Upper lobe of right lung (tissue), 1 donor: ENCODE measurements around the gene FA2H. TPM values are rescaled to one million over a fixed set of nuclear protein-coding genes. Genes with fewer than 3 reads are reported as not detected.

Source experiments
- ATAC-seq: fragments of 200-7000 bp; cut with Tn5 transposase; one replicate; pipeline ENCODE4 v1.9.1; 2020; ENCODE audit warnings: mild to moderate bottlenecking, moderate library complexity
- DNase-seq: peaks from one replicate; pipeline ENCODE4 v3.0.0-alpha.2; 2020
- H3K27ac ChIP-seq: fragments of 200-600 bp; one replicate; pipeline ENCODE4 v1.8.0; 2022
- H3K27me3 ChIP-seq: fragments of 200-600 bp; one replicate; pipeline ENCODE4 v1.8.0; 2022; ENCODE audit warnings: mild to moderate bottlenecking
- H3K36me3 ChIP-seq: fragments of 200-600 bp; one replicate; pipeline ENCODE4 v1.8.0; 2022
- H3K4me1 ChIP-seq: fragments of 200-600 bp; one replicate; pipeline ENCODE4 v1.8.0; 2022
- H3K4me3 ChIP-seq: fragments of 200-600 bp; one replicate; pipeline ENCODE4 v1.8.0; 2022; ENCODE audit warnings: mild to moderate bottlenecking
- H3K9me3 ChIP-seq: fragments of 200-600 bp; one replicate; pipeline ENCODE4 v1.8.0; 2022
- CTCF ChIP-seq: fragments of 200-600 bp; IDR thresholded peaks from one replicate; pipeline ENCODE4 v1.8.0; 2022; ENCODE audit warnings: antibody characterized with exemption
- intact Hi-C: fragments of 100-400 bp; cut with DNase I; formaldehyde crosslinking; loops from one replicate; pipeline ENCODE4 v1.11.0; 2022
- total RNA-seq: library from RNA; stranded (reverse); fragmentation: NEBNext Ultra II Directional; extraction: Animal tissue kit (Norgen Biotek cat#: 25700); gene quantifications from one replicate; pipeline ENCODE4 v1.2.1, GENCODE V29; 2021
- donor health status: DM: no; HTN: yes; CAD: no; lungs with severe emphysema.

FA2H gene
- total RNA-seq, 1 donor from 2014 or later = 2.1 TPM

- no peak overlapping the region for H3K27ac ChIP-seq
- no peaks in the 10 kb centered on the region for H3K36me3 ChIP-seq
- no peaks in the 10 kb centered on the region for H3K27me3 ChIP-seq
- intact Hi-C loops = no loop called here
- no peak for TF ChIP-seq CTCF
- no peak for ATAC-seq
- H3K4me1 ChIP-seq = no peaks in the 10 kb centered on the region
- H3K9me3 ChIP-seq = no peaks in the 10 kb centered on the region
- no peak overlapping the region for H3K4me3 ChIP-seq
- DNase-seq = no peak
Observed at GRCh38 chr16:74807052-74807646, 32.5 kb upstream of the FA2H start.

GRCh38 chr16:74800216-74800871 is 25.7 kb upstream of the FA2H start:
- intact Hi-C loops = no loop called here
- no peak overlapping the region for H3K4me3 ChIP-seq

GRCh38 chr16:74797414-74797813 is 22.8 kb upstream of the FA2H start:
- no peak for ATAC-seq
- intact Hi-C loops = no loop called here
- TF ChIP-seq CTCF = no peak

More at GRCh38 chr16:74800216-74800871, 25.7 kb upstream of the FA2H start:
- no peak for TF ChIP-seq CTCF
- H3K27ac ChIP-seq = no peak overlapping the region
- no peaks in the 10 kb centered on the region for H3K36me3 ChIP-seq
- H3K9me3 ChIP-seq = no peaks in the 10 kb centered on the region
- ATAC-seq (no peak), DNase-seq (no peak)
- no peaks in the 10 kb centered on the region for H3K4me1 ChIP-seq
- H3K27me3 ChIP-seq = no peaks in the 10 kb centered on the region

GRCh38 chr16:74795104-74795503 is 20.5 kb upstream of the FA2H start:
- no peak overlapping the region for H3K27ac ChIP-seq
- intact Hi-C loops = no loop called here
- no peaks in the 10 kb centered on the region for H3K36me3 ChIP-seq
- no peaks in the 10 kb centered on the region for H3K9me3 ChIP-seq
- H3K27me3 ChIP-seq = no peaks in the 10 kb centered on the region
- ATAC-seq = no peak
- H3K4me1 ChIP-seq = no peaks in the 10 kb centered on the region
- no peak for TF ChIP-seq CTCF
- H3K4me3 ChIP-seq = no peak overlapping the region
- DNase-seq = no peak

More at GRCh38 chr16:74797414-74797813, 22.8 kb upstream of the FA2H start:
- Histone ChIP-seq H3K36me3 (no peaks in the 10 kb centered on the region), H3K27me3 (no peaks in the 10 kb centered on the region), H3K4me1 (no peaks in the 10 kb centered on the region), H3K27ac (no peak overlapping the region), H3K4me3 (no peak overlapping the region), H3K9me3 (no peaks in the 10 kb centered on the region)
- no peak for DNase-seq

GRCh38 chr16:74794668-74795067 is 20.0 kb upstream of the FA2H start:
- ATAC-seq (no peak), DNase-seq (no peak)
- TF ChIP-seq CTCF = no peak
- H3K4me3 ChIP-seq = no peak overlapping the region
- H3K27ac ChIP-seq = no peak overlapping the region
- H3K9me3 ChIP-seq = no peaks in the 10 kb centered on the region
- no peaks in the 10 kb centered on the region for H3K4me1 ChIP-seq
- H3K27me3 ChIP-seq = no peaks in the 10 kb centered on the region
- intact Hi-C loops = no loop called here
- no peaks in the 10 kb centered on the region for H3K36me3 ChIP-seq
